ENCODE data around the gene NSD1. TPM values are rescaled to one million over a fixed set of nuclear protein-coding genes. Genes with fewer than 3 reads are reported as not detected.

NSD1 gene
- total and polyA plus RNA-seq, 10 of the 15 experiments (the other 5 are each of a cell fraction or from before 2014, with no cell fraction given), result 7.0 to 57.9 (median 30.4) TPM

- ChIA-PET CTCF (interaction anchor here (0.6 to 3.5 kb wide), 9 partner anchors 12 to 426 kb away, joined by 3 to 46 read pairs (median 7); no protein-coding TSS in a partner anchor), RAD21 (ENCODE audit: unreplicated experiment) (interaction anchor here (0.5 to 4.2 kb wide), 6 partner anchors 13 to 731 kb away, joined by 3 to 17 read pairs (median 4); no protein-coding TSS in a partner anchor), SMC1A (ENCODE audit: uncharacterized antibody, unreplicated experiment) (interaction anchor here (0.9 to 2.2 kb wide), 3 partner anchors 15 to 82 kb away, joined by 3 to 10 read pairs (median 3); no protein-coding TSS in a partner anchor), POLR2A (interaction anchor here (0.6 to 0.8 kb wide), 2 partner anchors 116 to 159 kb away, joined by 3 to 5 read pairs; no protein-coding TSS in a partner anchor)
- in situ Hi-C loops (cut with MboI), result no loop called here
- FAIRE-seq, result no peak
- DNase-seq (ENCODE audit: low read depth, low spot score), result peak; percentile 19
- peak within 1 kb of the TSS; percentile 66 for H3K4me2 ChIP-seq (ENCODE audit: control insufficient read depth, insufficient read depth)
- peak within 1 kb of the TSS; percentile 54 for H2AFZ ChIP-seq (ENCODE audit: control insufficient read depth, low read depth, low read length)
- no peaks in the 10 kb centered on the region for H3K9me3 ChIP-seq (replicated peaks; ENCODE audit: control insufficient read depth, insufficient read depth, low read length)
- intact Hi-C loops (cut with micrococcal nuclease; ENCODE audit: unreplicated experiment), result no loop called here
- no peaks in the 10 kb centered on the region for H3K36me3 ChIP-seq (ENCODE audit: control insufficient read depth in 2 of 2, insufficient read depth in 2 of 2, low read length in 1 of 2)
- no peaks in the 10 kb centered on the region for H3K79me2 ChIP-seq (ENCODE audit: control insufficient read depth, insufficient read depth, low read length)
- ATAC-seq, result peak; percentile 84
- H3K27me3 ChIP-seq (replicated peaks in 1 of 2; ENCODE audit: control insufficient read depth in 2 of 2, insufficient read depth in 2 of 2, low read length in 1 of 2), result peaks cover 0 to 4% of the 10 kb centered on the region in 2 experiments; a peak in 3 of 4 replicates
- no peak within 1 kb of the TSS for H3K27ac ChIP-seq (ENCODE audit: control insufficient read depth, insufficient read depth)
- H3K9ac ChIP-seq (ENCODE audit: control insufficient read depth, insufficient read depth, low read length), result no peak within 1 kb of the TSS
- H3K4me1 ChIP-seq (ENCODE audit: control insufficient read depth, insufficient read depth, low read length), result 0 out of 2 replicates have a peak, but pooled peaks cover 2% of the 10 kb centered on the region
- WGBS (ENCODE audit: insufficient coverage, insufficient replicate concordance, low lambda C conversion rate, missing lambda C conversion rate), result 3% methylated on average over 23 of the region's 68 CpGs
- H4K20me1 ChIP-seq (ENCODE audit: control insufficient read depth, insufficient read depth), result no peaks in the 10 kb centered on the region
- BruUV-seq (replicated peaks), result no TSS peak
- H3K4me3 ChIP-seq, result 0 out of 2 replicates have a peak within 1 kb of the TSS, but pooled peaks have one; percentile 11
- TF ChIP-seq YBX1 (IDR thresholded peaks at IDR 0.05) (no peak), IKZF1 (conservative IDR thresholded peaks at IDR 0.05) (peak; percentile 78), FOXM1 (IDR thresholded peaks at IDR 0.05; ENCODE audit: low read depth, low read length) (no peak), EGR1 (IDR thresholded peaks at IDR 0.05; ENCODE audit: borderline replicate concordance in 1 of 2, low read depth in 2 of 2, low read length in 2 of 2) (peak in 1 of 2 experiments; percentile 37; a peak in 1 of 3 replicates), MEF2B (IDR thresholded peaks at IDR 0.05; ENCODE audit: partially characterized antibody, poor library complexity, severe bottlenecking) (peak; percentile 32), STAT3 (IDR thresholded peaks at IDR 0.05; ENCODE audit: low read depth, low read length) (no peak), KDM1A (IDR thresholded peaks at IDR 0.05; ENCODE audit: borderline replicate concordance) (no peak), NFYB (IDR thresholded peaks at IDR 0.05; ENCODE audit: insufficient read depth, low read depth, low read length) (no peak), BHLHE40 (IDR thresholded peaks at IDR 0.05; ENCODE audit: borderline replicate concordance in 1 of 2, low read depth in 2 of 2, low read length in 1 of 2) (peak in 1 of 2 experiments; percentile 31; a peak in 1 of 4 replicates), CEBPB (IDR thresholded peaks at IDR 0.05; ENCODE audit: borderline replicate concordance in 1 of 2, low read depth in 2 of 2, low read length in 2 of 2) (no peak), HDAC6 (IDR thresholded peaks at IDR 0.05; ENCODE audit: unreplicated experiment) (no peak), ZZZ3 (IDR thresholded peaks at IDR 0.05; ENCODE audit: control insufficient read depth, insufficient read length, low read depth) (no peak), ATF7 (IDR thresholded peaks at IDR 0.05; ENCODE audit: low read depth) (no peak), SIN3A (IDR thresholded peaks at IDR 0.05; ENCODE audit: low read depth, low read length) (no peak), RAD21 (IDR thresholded peaks at IDR 0.05; ENCODE audit: insufficient read depth, low read depth, low read length) (no peak), SRF (IDR thresholded peaks at IDR 0.05; ENCODE audit: low read depth in 2 of 2, low read length in 2 of 2) (no peak)
- TF ChIP-seq, protein P1, sequence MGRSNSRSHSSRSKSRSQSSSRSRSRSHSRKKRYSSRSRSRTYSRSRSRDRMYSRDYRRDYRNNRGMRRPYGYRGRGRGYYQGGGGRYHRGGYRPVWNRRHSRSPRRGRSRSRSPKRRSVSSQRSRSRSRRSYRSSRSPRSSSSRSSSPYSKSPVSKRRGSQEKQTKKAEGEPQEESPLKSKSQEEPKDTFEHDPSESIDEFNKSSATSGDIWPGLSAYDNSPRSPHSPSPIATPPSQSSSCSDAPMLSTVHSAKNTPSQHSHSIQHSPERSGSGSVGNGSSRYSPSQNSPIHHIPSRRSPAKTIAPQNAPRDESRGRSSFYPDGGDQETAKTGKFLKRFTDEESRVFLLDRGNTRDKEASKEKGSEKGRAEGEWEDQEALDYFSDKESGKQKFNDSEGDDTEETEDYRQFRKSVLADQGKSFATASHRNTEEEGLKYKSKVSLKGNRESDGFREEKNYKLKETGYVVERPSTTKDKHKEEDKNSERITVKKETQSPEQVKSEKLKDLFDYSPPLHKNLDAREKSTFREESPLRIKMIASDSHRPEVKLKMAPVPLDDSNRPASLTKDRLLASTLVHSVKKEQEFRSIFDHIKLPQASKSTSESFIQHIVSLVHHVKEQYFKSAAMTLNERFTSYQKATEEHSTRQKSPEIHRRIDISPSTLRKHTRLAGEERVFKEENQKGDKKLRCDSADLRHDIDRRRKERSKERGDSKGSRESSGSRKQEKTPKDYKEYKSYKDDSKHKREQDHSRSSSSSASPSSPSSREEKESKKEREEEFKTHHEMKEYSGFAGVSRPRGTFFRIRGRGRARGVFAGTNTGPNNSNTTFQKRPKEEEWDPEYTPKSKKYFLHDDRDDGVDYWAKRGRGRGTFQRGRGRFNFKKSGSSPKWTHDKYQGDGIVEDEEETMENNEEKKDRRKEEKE (IDR thresholded peaks at IDR 0.05), result no peak
- TF ChIP-seq, protein P2, sequence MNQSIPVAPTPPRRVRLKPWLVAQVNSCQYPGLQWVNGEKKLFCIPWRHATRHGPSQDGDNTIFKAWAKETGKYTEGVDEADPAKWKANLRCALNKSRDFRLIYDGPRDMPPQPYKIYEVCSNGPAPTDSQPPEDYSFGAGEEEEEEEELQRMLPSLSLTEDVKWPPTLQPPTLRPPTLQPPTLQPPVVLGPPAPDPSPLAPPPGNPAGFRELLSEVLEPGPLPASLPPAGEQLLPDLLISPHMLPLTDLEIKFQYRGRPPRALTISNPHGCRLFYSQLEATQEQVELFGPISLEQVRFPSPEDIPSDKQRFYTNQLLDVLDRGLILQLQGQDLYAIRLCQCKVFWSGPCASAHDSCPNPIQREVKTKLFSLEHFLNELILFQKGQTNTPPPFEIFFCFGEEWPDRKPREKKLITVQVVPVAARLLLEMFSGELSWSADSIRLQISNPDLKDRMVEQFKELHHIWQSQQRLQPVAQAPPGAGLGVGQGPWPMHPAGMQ (IDR thresholded peaks at IDR 0.05; ENCODE audit: borderline replicate concordance), result no peak
These were observed 46.7 kb upstream of the NSD1 start, which contains the start of gene FGFR4 for GRCh38 chr5:177086654-177087397. Gene FGFR4, plus strand, starts transcription at chr5:177086915. Its CDS starts 2,688 bp downstream, at chr5:177089603.
